ENCODE results near the gene SFT2D2.

- TF ChIP-seq CTCF (IDR thresholded peaks at IDR 0.05; ENCODE audit: insufficient read depth, low read length) (no peak), POLR2AphosphoS5 (IDR thresholded peaks at IDR 0.05; ENCODE audit: low read depth) (no peak), REST (IDR thresholded peaks at IDR 0.05; ENCODE audit: insufficient replicate concordance, low read depth) (no peak), SPI1 (IDR thresholded peaks at IDR 0.05; ENCODE audit: borderline replicate concordance, low read depth) (no peak), GABPA (IDR thresholded peaks at IDR 0.05; ENCODE audit: low read depth) (no peak)
These were observed 72.6 kb downstream of the SFT2D2 start for GRCh38 chr1:168298446-168298845.
